ENCODE results near the gene GGT6.

The GGT6 gene

GRCh38 chr17:4514206-4514605, 46.2 kb downstream of the GGT6 start:
- DNase-seq (no peak), ATAC-seq (ENCODE audit: insufficient read depth, low read depth) (no peak)
- Histone ChIP-seq H3K9ac (ENCODE audit: low read depth, low read length) (no peak overlapping the region), H3K4me2 (ENCODE audit: insufficient read depth, low read length) (no peak overlapping the region), H4K20me1 (ENCODE audit: insufficient read depth, low read length) (0 out of 2 replicates have a peak, but pooled peaks cover 3% of the 10 kb centered on the region), H3K27ac (ENCODE audit: low read length) (no peak overlapping the region), H3K4me3 (ENCODE audit: low read depth in 1 of 2, low read length in 2 of 2) (no peak overlapping the region), H3K4me1 (ENCODE audit: insufficient read depth, low read length) (no peaks in the 10 kb centered on the region), H3K79me2 (ENCODE audit: insufficient read depth, low read length) (no peaks in the 10 kb centered on the region), H3K27me3 (ENCODE audit: insufficient read depth, low read length, poor library complexity) (no peaks in the 10 kb centered on the region), H3K9me3 (ENCODE audit: insufficient read depth, low read length, severe bottlenecking) (no peaks in the 10 kb centered on the region), H3K36me3 (ENCODE audit: insufficient read depth, low read length) (no peaks in the 10 kb centered on the region), H2AFZ (ENCODE audit: low read depth, low read length) (no peak overlapping the region)
- TF ChIP-seq EZH2 (IDR thresholded peaks at IDR 0.05; ENCODE audit: borderline replicate concordance, low read depth, low read length, severe bottlenecking) (no peak), CTCF (IDR thresholded peaks at IDR 0.05; ENCODE audit: borderline replicate concordance, extremely low read depth, low read length, poor library complexity, severe bottlenecking) (no peak)

GRCh38 chr17:4513113-4514032, 47.0 kb downstream of the GGT6 start:
- H3K4me2 ChIP-seq (ENCODE audit: insufficient read depth, low read length), result no peak overlapping the region
- H3K9me3 ChIP-seq (ENCODE audit: insufficient read depth, low read length, severe bottlenecking), result no peaks in the 10 kb centered on the region
- H3K79me2 ChIP-seq (ENCODE audit: insufficient read depth, low read length), result no peaks in the 10 kb centered on the region
- H3K27me3 ChIP-seq (ENCODE audit: insufficient read depth, low read length, poor library complexity), result no peaks in the 10 kb centered on the region
- H3K4me3 ChIP-seq (ENCODE audit: low read depth in 1 of 2, low read length in 2 of 2), result no peak overlapping the region
- H3K36me3 ChIP-seq (ENCODE audit: insufficient read depth, low read length), result no peaks in the 10 kb centered on the region
- no peak overlapping the region for H2AFZ ChIP-seq (ENCODE audit: low read depth, low read length)
- no peak overlapping the region for H3K27ac ChIP-seq (ENCODE audit: low read length)
- no peak overlapping the region for H3K9ac ChIP-seq (ENCODE audit: low read depth, low read length)
- TF ChIP-seq CTCF (IDR thresholded peaks at IDR 0.05; ENCODE audit: borderline replicate concordance, extremely low read depth, low read length, poor library complexity, severe bottlenecking), result no peak
- no peak for TF ChIP-seq EZH2 (IDR thresholded peaks at IDR 0.05; ENCODE audit: borderline replicate concordance, low read depth, low read length, severe bottlenecking)
- no peak for ATAC-seq (ENCODE audit: insufficient read depth, low read depth)
- DNase-seq, result no peak
- H3K4me1 ChIP-seq (ENCODE audit: insufficient read depth, low read length), result no peaks in the 10 kb centered on the region
- H4K20me1 ChIP-seq (ENCODE audit: insufficient read depth, low read length), result 0 out of 2 replicates have a peak, but pooled peaks cover 3% of the 10 kb centered on the region

GRCh38 chr17:4512156-4513112, 47.9 kb downstream of the GGT6 start:
- H3K9ac ChIP-seq (ENCODE audit: low read depth, low read length), result no peak overlapping the region

More at GRCh38 chr17:4512156-4513112, 47.9 kb downstream of the GGT6 start:
- Histone ChIP-seq H3K9me3 (ENCODE audit: insufficient read depth, low read length, severe bottlenecking) (no peaks in the 10 kb centered on the region), H3K36me3 (ENCODE audit: insufficient read depth, low read length) (no peaks in the 10 kb centered on the region), H3K27ac (ENCODE audit: low read length) (no peak overlapping the region), H3K4me2 (ENCODE audit: insufficient read depth, low read length) (no peak overlapping the region), H3K4me1 (ENCODE audit: insufficient read depth, low read length) (no peaks in the 10 kb centered on the region), H3K79me2 (ENCODE audit: insufficient read depth, low read length) (no peaks in the 10 kb centered on the region), H2AFZ (ENCODE audit: low read depth, low read length) (no peak overlapping the region), H3K27me3 (ENCODE audit: insufficient read depth, low read length, poor library complexity) (no peaks in the 10 kb centered on the region), H3K4me3 (ENCODE audit: low read depth in 1 of 2, low read length in 2 of 2) (no peak overlapping the region), H4K20me1 (ENCODE audit: insufficient read depth, low read length) (peaks cover 3% of the 10 kb centered on the region; the same call in 1 of the 2 replicates)
- ATAC-seq (ENCODE audit: insufficient read depth, low read depth) (no peak), DNase-seq (no peak)
- TF ChIP-seq EZH2 (IDR thresholded peaks at IDR 0.05; ENCODE audit: borderline replicate concordance, low read depth, low read length, severe bottlenecking) (no peak), CTCF (IDR thresholded peaks at IDR 0.05; ENCODE audit: borderline replicate concordance, extremely low read depth, low read length, poor library complexity, severe bottlenecking) (no peak)

Measured in DND-41 (cell line).